ENCODE data around the gene RBM34. TPM values are rescaled to one million over a fixed set of nuclear protein-coding genes. Genes with fewer than 3 reads are reported as not detected.

The RBM34 gene
- total RNA-seq, 1 experiment from 2014 or later, result 106 TPM

DNA sequence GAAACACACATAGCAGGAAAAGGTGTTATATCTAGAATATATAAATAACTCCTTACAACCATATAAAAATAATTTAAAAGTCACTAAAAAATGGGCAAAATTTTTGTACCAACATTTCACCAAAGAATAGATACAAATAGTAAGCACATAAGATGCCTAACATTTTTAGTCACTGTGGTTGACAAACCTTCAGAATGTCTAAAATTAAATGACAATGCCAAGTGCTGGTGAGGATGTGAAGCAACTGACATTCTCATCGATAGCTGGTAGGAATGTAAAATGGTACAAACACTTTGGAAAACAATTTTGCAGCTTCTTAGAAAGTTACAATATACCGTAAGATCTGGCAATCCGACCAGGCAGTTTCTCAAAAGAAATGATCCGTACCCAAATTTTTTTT, 18.1 kb downstream of the RBM34 start:
- ChIA-PET CTCF (no interaction called here), POLR2A (ENCODE audit: unreplicated experiment) (no interaction called here)
- Histone ChIP-seq H3K4me2 (no peak overlapping the region), H3K9me2 (ENCODE audit: insufficient read depth) (no peaks in the 10 kb centered on the region), H3K4me1 (replicated peaks; ENCODE audit: insufficient read depth) (no peaks in the 10 kb centered on the region), H3K9me3 (ENCODE audit: insufficient read depth, low read depth) (no peaks in the 10 kb centered on the region), H4K20me1 (ENCODE audit: insufficient read depth) (0 out of 2 replicates have a peak, but pooled peaks cover 4% of the 10 kb centered on the region), H3K36me3 (ENCODE audit: low read depth) (peaks cover 35% of the 10 kb centered on the region), H3K27me3 (ENCODE audit: insufficient read depth, low read depth) (no peaks in the 10 kb centered on the region), H3K27ac (no peak overlapping the region), H3F3A (ENCODE audit: insufficient read depth, low read depth) (peaks cover 2% of the 10 kb centered on the region; the same call in 1 of the 2 replicates), H2AFZ (no peak overlapping the region), H3K79me2 (ENCODE audit: low read depth) (no peaks in the 10 kb centered on the region), H3K4me3 (no peak overlapping the region)
- DNase-seq, result no peak
- TF ChIP-seq, protein P1, sequence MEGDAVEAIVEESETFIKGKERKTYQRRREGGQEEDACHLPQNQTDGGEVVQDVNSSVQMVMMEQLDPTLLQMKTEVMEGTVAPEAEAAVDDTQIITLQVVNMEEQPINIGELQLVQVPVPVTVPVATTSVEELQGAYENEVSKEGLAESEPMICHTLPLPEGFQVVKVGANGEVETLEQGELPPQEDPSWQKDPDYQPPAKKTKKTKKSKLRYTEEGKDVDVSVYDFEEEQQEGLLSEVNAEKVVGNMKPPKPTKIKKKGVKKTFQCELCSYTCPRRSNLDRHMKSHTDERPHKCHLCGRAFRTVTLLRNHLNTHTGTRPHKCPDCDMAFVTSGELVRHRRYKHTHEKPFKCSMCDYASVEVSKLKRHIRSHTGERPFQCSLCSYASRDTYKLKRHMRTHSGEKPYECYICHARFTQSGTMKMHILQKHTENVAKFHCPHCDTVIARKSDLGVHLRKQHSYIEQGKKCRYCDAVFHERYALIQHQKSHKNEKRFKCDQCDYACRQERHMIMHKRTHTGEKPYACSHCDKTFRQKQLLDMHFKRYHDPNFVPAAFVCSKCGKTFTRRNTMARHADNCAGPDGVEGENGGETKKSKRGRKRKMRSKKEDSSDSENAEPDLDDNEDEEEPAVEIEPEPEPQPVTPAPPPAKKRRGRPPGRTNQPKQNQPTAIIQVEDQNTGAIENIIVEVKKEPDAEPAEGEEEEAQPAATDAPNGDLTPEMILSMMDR (conservative IDR thresholded peaks at IDR 0.05), result no peak
- no peak for TF ChIP-seq EZH2 (IDR thresholded peaks at IDR 0.05; ENCODE audit: low read depth)
- BruUV-seq (replicated peaks), result no TSS peak
- intact Hi-C loops (cut with micrococcal nuclease; ENCODE audit: unreplicated experiment), result no loop called here

DNA sequence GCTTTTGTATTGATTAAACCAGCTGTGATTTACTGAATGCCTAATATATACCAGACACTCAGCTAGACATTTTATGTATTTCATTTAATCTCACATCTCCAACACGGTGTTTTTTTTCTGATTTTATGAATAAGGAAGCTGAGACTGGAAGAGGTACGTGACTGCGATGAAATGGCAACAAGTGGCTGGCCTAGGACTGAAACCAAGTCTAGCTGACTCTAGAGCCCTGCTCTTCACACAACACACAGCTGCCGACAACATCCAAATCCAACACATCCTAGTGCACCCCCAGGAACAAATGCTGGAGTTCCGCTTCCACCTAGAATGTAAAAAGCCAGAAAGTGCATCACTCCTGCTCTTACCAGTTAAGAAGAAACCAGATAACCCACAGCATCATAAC, 21.7 kb downstream of the RBM34 start:
- peaks cover 64% of the 10 kb centered on the region for H3K36me3 ChIP-seq (ENCODE audit: low read depth)
- POLR2A ChIA-PET (ENCODE audit: unreplicated experiment), result no interaction called here
- no peaks in the 10 kb centered on the region for H3K9me3 ChIP-seq (ENCODE audit: insufficient read depth, low read depth)
- no peaks in the 10 kb centered on the region for H3K27me3 ChIP-seq (ENCODE audit: insufficient read depth, low read depth)
- intact Hi-C loops (cut with micrococcal nuclease; ENCODE audit: unreplicated experiment), result no loop called here
- H4K20me1 ChIP-seq (ENCODE audit: insufficient read depth), result 0 out of 2 replicates have a peak, but pooled peaks cover 4% of the 10 kb centered on the region
- no peaks in the 10 kb centered on the region for H3K9me2 ChIP-seq (ENCODE audit: insufficient read depth)
- H3F3A ChIP-seq (ENCODE audit: insufficient read depth, low read depth), result peaks cover 5% of the 10 kb centered on the region; the same call in 1 of the 2 replicates
- H3K27ac ChIP-seq, result no peak overlapping the region
- CTCF ChIA-PET, result interaction anchor here (0.6 kb wide), 2 partner anchors 22 to 45 kb away, joined by 3 to 8 read pairs; no protein-coding TSS in a partner anchor
- no peak for DNase-seq
- no peak overlapping the region for H3K4me3 ChIP-seq
- no peak overlapping the region for H2AFZ ChIP-seq
- no peaks in the 10 kb centered on the region for H3K79me2 ChIP-seq (ENCODE audit: low read depth)
- H3K4me1 ChIP-seq (replicated peaks; ENCODE audit: insufficient read depth), result no peaks in the 10 kb centered on the region
- H3K4me2 ChIP-seq, result no peak overlapping the region
- TF ChIP-seq, protein P1 (conservative IDR thresholded peaks at IDR 0.05), result no peak
- no peak for TF ChIP-seq EZH2 (IDR thresholded peaks at IDR 0.05; ENCODE audit: low read depth)
- BruUV-seq (replicated peaks), result no TSS peak

DNA sequence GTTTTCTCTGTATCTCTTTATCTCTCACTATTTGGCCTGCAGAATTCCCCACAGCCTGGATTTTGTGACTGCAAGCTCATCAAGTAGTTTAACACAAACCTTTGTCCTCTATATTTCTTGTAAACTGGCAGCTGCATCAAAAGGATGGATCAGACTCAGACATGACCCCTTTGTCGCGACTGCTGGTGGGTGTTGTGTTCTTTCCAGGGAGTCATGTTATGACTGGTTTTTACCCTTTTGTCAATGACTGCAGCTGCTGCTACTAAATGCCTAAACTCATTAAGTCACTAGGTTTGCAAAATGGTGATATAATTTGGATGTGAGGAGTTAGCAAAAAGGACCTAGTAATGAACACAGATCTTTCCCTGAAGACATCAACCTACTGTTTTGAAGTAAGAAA, 22.2 kb downstream of the RBM34 start:
- TF ChIP-seq, protein P1 (conservative IDR thresholded peaks at IDR 0.05), result no peak
- TF ChIP-seq EZH2 (IDR thresholded peaks at IDR 0.05; ENCODE audit: low read depth), result no peak
- intact Hi-C loops (cut with micrococcal nuclease; ENCODE audit: unreplicated experiment), result no loop called here
- no peaks in the 10 kb centered on the region for H3K4me1 ChIP-seq (replicated peaks; ENCODE audit: insufficient read depth)
- ChIA-PET POLR2A (ENCODE audit: unreplicated experiment) (no interaction called here), CTCF (no interaction called here)
- H3K27me3 ChIP-seq (ENCODE audit: insufficient read depth, low read depth), result no peaks in the 10 kb centered on the region
- H3K4me2 ChIP-seq, result no peak overlapping the region
- H3K27ac ChIP-seq, result 0 out of 2 replicates have a peak overlapping the region, but pooled peaks have one; percentile 9
- no peak overlapping the region for H2AFZ ChIP-seq
- H3K36me3 ChIP-seq (ENCODE audit: low read depth), result peaks cover 64% of the 10 kb centered on the region
- no TSS peak for BruUV-seq (replicated peaks)
- no peaks in the 10 kb centered on the region for H3K9me2 ChIP-seq (ENCODE audit: insufficient read depth)
- H3K4me3 ChIP-seq, result no peak overlapping the region
- H3K9me3 ChIP-seq (ENCODE audit: insufficient read depth, low read depth), result no peaks in the 10 kb centered on the region
- 0 out of 2 replicates have a peak, but pooled peaks cover 4% of the 10 kb centered on the region for H4K20me1 ChIP-seq (ENCODE audit: insufficient read depth)
- no peaks in the 10 kb centered on the region for H3K79me2 ChIP-seq (ENCODE audit: low read depth)
- H3F3A ChIP-seq (ENCODE audit: insufficient read depth, low read depth), result peaks cover 5% of the 10 kb centered on the region; the same call in 1 of the 2 replicates
- DNase-seq, result no peak

Measured in PC-9 (cell line).